Neuronal stem cell (in vitro differentiated cells): ENCODE results near the gene SYT8.
A peak's percentile ranks its signal among the peaks of the same experiment; 100 is the strongest.
"Not testable (repeated sequence)": the region's sequence is repeated elsewhere in the genome, so short reads cannot be mapped to it uniquely, and the experiment has no call there.

Source experiments
- DNase-seq: peaks from one replicate; pipeline ENCODE4 v3.0.0-alpha.2; 2013; ENCODE audit warnings: low spot score
- H2AFZ ChIP-seq: one replicate; pipeline ENCODE4 v1.6.1; 2013; ENCODE audit warnings: mild to moderate bottlenecking, low read length, inconsistent platforms
- H2AK5ac ChIP-seq: 2 replicates; pipeline ENCODE4 v1.6.1; 2013; ENCODE audit warnings: low read depth, mild to moderate bottlenecking, inconsistent platforms, low read length, moderate library complexity, mixed read lengths
- H2BK120ac ChIP-seq: 2 replicates; pipeline ENCODE4 v1.6.1; 2013; ENCODE audit warnings: low read depth, mild to moderate bottlenecking, inconsistent platforms, low read length, moderate library complexity, mixed read lengths
- H2BK12ac ChIP-seq: one replicate; pipeline ENCODE4 v1.6.1; 2013; ENCODE audit warnings: low read length, inconsistent platforms
- H2BK15ac ChIP-seq: 2 replicates; pipeline ENCODE4 v1.6.1; 2013; ENCODE audit warnings: mild to moderate bottlenecking, low read length, inconsistent platforms, mixed read lengths
- H2BK5ac ChIP-seq: one replicate; pipeline ENCODE4 v1.6.1; 2013; ENCODE audit warnings: inconsistent platforms, mild to moderate bottlenecking, low read length, moderate library complexity
- H3K14ac ChIP-seq: one replicate; pipeline ENCODE4 v1.6.1; 2013; ENCODE audit warnings: low read length, inconsistent platforms
- H3K18ac ChIP-seq: 2 replicates; pipeline ENCODE4 v1.6.1; 2013; ENCODE audit warnings: low read length, inconsistent platforms
- H3K23ac ChIP-seq: 2 replicates; pipeline ENCODE4 v1.6.1; 2013; ENCODE audit warnings: low read depth, mild to moderate bottlenecking, mixed read lengths, low read length, inconsistent platforms; ENCODE audit not compliant: poor library complexity
- H3K27ac ChIP-seq: replicated peaks from 3 replicates; pipeline ENCODE4 v1.5.1; 2013; ENCODE audit warnings: low read length, inconsistent platforms
- H3K27me3 ChIP-seq, 3 experiments: 2 replicates each; pipeline ENCODE4 v1.6.1; 2013; ENCODE audit warnings: low read length in 3 of 3, mild to moderate bottlenecking in 2 of 3, inconsistent platforms in 1 of 3, low read depth in 1 of 3, mixed read lengths in 1 of 3, moderate library complexity in 1 of 3; ENCODE audit not compliant: control insufficient read depth in 3 of 3, insufficient read depth in 3 of 3
- H3K36me3 ChIP-seq, 2 donors: replicated peaks in 1 of 2; 2 replicates each; pipeline ENCODE4 v1.6.1; 2013; ENCODE audit warnings: low read length in 2 of 2; ENCODE audit not compliant: control insufficient read depth in 2 of 2, insufficient read depth in 2 of 2
- H3K4ac ChIP-seq: 2 replicates; pipeline ENCODE4 v1.6.1; 2013; ENCODE audit warnings: inconsistent platforms, mild to moderate bottlenecking, low read length, moderate library complexity
- H3K4me1 ChIP-seq, 2 donors: 1 replicate in 1 of 2; 2 replicates in 1 of 2; pipeline ENCODE4 v1.6.1; 2013; ENCODE audit warnings: low read length in 2 of 2, low read depth in 1 of 2; ENCODE audit not compliant: control insufficient read depth in 2 of 2, insufficient read depth in 1 of 2
- H3K4me2 ChIP-seq: one replicate; pipeline ENCODE4 v1.6.1; 2013; ENCODE audit warnings: mild to moderate bottlenecking, low read length, inconsistent platforms; ENCODE audit not compliant: insufficient read depth, poor library complexity, severe bottlenecking
- H3K4me3 ChIP-seq, 2 donors: 2 replicates each; pipeline ENCODE4 v1.5.1; 2013; ENCODE audit warnings: low read length in 2 of 2, mild to moderate bottlenecking in 2 of 2, inconsistent platforms in 1 of 2, moderate library complexity in 1 of 2
- H3K79me1 ChIP-seq: one replicate; pipeline ENCODE4 v1.6.1; 2013; ENCODE audit warnings: low read depth, mild to moderate bottlenecking, inconsistent platforms, low read length, moderate library complexity
- H3K9ac ChIP-seq: one replicate; pipeline ENCODE4 v1.6.1; 2013; ENCODE audit warnings: mild to moderate bottlenecking, low read depth, low read length, inconsistent platforms; ENCODE audit not compliant: poor library complexity
- H3K9me3 ChIP-seq, 2 donors: replicated peaks in 1 of 2; 2 replicates each; pipeline versions ENCODE3 to v1.6.1; 2013; ENCODE audit warnings: low read length in 2 of 2, mild to moderate bottlenecking in 2 of 2, inconsistent platforms in 1 of 2, low read depth in 1 of 2, mixed read lengths in 1 of 2, moderate library complexity in 1 of 2; ENCODE audit not compliant: control insufficient read depth in 2 of 2, insufficient read depth in 1 of 2
- H4K8ac ChIP-seq: one replicate; pipeline ENCODE4 v1.6.1; 2013; ENCODE audit warnings: low read depth, mild to moderate bottlenecking, inconsistent platforms, low read length, moderate library complexity
- H4K91ac ChIP-seq: one replicate; pipeline ENCODE4 v1.6.1; 2013; ENCODE audit warnings: low read length, low read depth, mild to moderate bottlenecking, inconsistent platforms; ENCODE audit not compliant: poor library complexity
- WGBS, 2 donors: extraction: QIAGEN DNeasy Blood & Tissue Kit; methylation state at CpG; one replicate each; pipeline ENCODE4 v1.1.7; 2013; ENCODE audit warnings: missing lambda C conversion rate in 2 of 2, mixed read lengths in 1 of 2; ENCODE audit not compliant: insufficient read length in 2 of 2, insufficient replicate concordance in 1 of 2; ENCODE audit errors: extremely low coverage in 2 of 2; 5-methylcytosine and 5-hydroxymethylcytosine counted together

The SYT8 gene

DNA sequence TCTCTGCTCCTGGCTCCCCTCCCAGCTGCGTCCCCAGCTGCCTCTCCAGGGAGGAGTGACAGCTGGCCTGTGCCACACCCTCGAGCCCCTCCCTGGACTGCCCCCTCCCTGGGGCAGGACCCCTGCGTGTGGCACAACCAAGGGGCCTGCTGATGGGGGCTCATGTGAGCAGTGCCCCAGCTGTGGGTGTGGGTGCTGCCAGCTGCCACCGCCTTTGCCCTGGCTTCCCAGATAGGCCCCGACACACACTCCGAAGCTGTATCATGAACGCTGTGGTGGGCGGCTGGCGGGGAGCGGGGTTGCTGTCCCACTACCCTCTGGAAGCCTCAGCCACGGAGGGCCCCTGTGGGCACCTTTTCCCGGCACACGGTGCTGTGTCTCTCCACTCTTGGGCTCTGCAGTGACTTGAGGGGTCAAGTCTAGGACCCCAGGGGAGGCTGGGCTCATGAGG, 41.1 kb downstream of the SYT8 start:
- Histone ChIP-seq H3K14ac (peak overlapping the region; percentile 38), H2BK12ac (peak overlapping the region; percentile 90), H2BK15ac (peak overlapping the region; percentile 97), H3K18ac (peak overlapping the region; percentile 80), H2AK5ac (peak overlapping the region; percentile 94), H3K4me1 (peaks cover 9 to 18% of the 10 kb centered on the region in 2 donors)
- not testable (repeated sequence) for H3K9ac ChIP-seq, DNase-seq, H3K4ac ChIP-seq, H3K4me3 ChIP-seq, H2BK5ac ChIP-seq, H3K27me3 ChIP-seq, H3K23ac ChIP-seq, H3K79me1 ChIP-seq, H3K9me3 ChIP-seq, H3K4me2 ChIP-seq, H4K91ac ChIP-seq, H3K36me3 ChIP-seq, H4K8ac ChIP-seq, H2BK120ac ChIP-seq, H2AFZ ChIP-seq, H3K27ac ChIP-seq
- WGBS, 2 donors, result no CpG with 5 or more reads among the region's 13 CpGs

DNA sequence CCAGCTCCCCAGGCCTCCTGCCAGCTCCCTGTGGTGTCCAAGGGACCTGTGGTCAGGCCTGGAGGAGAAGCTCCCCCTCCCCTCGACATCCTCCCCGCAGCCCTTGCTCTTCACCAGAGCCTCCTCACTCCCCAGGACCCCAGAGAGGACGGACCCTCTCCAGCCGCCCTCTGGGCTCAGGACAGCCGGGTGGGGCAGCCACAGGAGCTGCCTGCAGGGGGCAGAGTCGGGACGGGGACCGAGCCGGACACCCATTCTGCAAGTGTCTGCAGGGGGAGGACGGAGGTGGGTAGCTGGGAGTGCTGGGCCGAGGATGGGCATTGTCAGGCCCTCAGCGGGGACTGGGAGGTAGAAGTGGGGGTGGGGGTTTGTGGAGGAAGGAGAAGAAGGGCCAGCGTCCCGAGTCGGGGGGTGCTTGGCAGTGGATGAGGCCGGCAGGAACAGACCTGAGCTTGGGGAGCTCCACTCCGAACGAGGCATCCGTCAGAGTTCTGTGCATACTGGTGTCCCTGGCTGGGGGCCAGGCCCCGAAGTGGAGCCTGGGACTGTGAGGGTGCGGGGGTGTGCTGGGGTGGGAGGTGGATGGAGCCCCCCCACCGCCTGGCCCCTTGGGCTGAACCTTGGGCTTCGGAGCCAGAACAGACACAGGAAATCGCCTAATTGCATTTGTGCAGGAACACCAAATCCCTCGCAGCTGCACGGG, 41.7 kb downstream of the SYT8 start:
- peak overlapping the region; percentile 38 for H3K14ac ChIP-seq
- no peak overlapping the region for H3K4me3 ChIP-seq
- H3K9me3 ChIP-seq, result no peaks in the 10 kb centered on the region
- no peak for DNase-seq
- no peaks in the 10 kb centered on the region for H3K27me3 ChIP-seq
- H3K4me2 ChIP-seq, result no peak overlapping the region
- H2BK120ac ChIP-seq, result no peak overlapping the region
- no peak overlapping the region for H4K91ac ChIP-seq
- H3K36me3 ChIP-seq, result no peaks in the 10 kb centered on the region
- no peak overlapping the region for H4K8ac ChIP-seq
- H3K9ac ChIP-seq, result no peak overlapping the region
- peaks cover 5 to 17% of the 10 kb centered on the region in 2 donors for H3K4me1 ChIP-seq
- no peaks in the 10 kb centered on the region for H3K79me1 ChIP-seq
- peak overlapping the region; percentile 35 for H2AFZ ChIP-seq
- no peak overlapping the region for H3K27ac ChIP-seq
- WGBS, 2 donors, result no CpG with 5 or more reads among the region's 26 CpGs
- peak overlapping the region; percentile 94 for H2AK5ac ChIP-seq
- peak overlapping the region; percentile 65 for H3K23ac ChIP-seq
- peak overlapping the region; percentile 80 for H3K18ac ChIP-seq
- peak overlapping the region; percentile 97 for H2BK15ac ChIP-seq
- no peak overlapping the region for H3K4ac ChIP-seq
- H2BK5ac ChIP-seq, result no peak overlapping the region
- peak overlapping the region; percentile 90 for H2BK12ac ChIP-seq

DNA sequence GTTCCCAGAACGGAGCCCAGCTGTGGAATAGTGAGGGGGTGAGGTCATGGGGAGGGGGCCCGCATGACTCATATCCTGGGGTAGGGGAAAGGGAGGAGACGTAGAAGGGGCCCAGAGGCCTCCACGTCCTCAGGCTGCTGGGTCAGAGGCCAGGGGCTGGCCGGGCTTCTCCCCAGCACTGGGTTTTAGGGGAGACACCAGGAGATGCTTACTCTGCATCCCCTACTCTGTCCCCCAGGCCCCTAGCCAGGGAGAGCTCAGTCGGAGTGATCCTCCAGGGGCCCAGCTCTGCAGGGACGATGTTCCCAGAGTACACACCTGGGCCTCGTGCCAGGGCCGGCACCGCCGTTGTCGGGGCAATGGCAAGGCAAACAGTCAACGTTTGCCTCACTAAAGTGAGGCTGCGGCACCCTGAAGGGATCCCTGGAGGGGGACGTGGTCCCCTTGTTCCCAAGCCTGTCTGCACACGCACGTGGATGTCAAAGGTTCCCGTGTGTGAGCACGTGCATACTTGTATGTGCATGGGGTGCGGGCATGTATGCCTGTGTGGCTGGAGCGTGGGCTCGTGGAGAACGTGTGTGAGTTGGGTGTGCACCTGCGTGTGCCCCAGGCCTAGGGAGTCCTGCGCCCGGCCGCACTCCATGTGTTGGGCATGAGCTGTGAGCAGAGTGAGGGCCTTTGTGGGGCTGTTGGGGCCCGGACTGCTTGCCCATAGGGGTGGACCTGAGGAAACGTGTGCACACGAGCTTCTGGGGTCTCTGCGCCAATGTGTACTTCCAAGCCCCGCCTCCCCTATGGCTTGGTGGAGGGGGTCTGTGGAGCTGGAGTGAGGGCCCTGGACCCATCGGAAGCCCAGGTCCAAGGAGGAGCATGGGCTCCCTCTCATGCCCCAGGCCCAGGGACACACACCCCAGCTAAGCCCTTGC, 42.7 kb downstream of the SYT8 start:
- no peak overlapping the region for H3K27ac ChIP-seq
- H4K8ac ChIP-seq, result peak overlapping the region; percentile 65
- H3K36me3 ChIP-seq, result no peaks in the 10 kb centered on the region
- peak overlapping the region; percentile 74 for H2BK15ac ChIP-seq
- peak overlapping the region; percentile 73 for H2BK12ac ChIP-seq
- H2BK120ac ChIP-seq, result peak overlapping the region; percentile 72
- H4K91ac ChIP-seq, result no peak overlapping the region
- H3K18ac ChIP-seq, result peak overlapping the region; percentile 65
- no peaks in the 10 kb centered on the region for H3K9me3 ChIP-seq
- H3K9ac ChIP-seq, result peak overlapping the region; percentile 70
- H3K14ac ChIP-seq, result no peak overlapping the region
- no peak overlapping the region for H3K4me2 ChIP-seq
- H3K4ac ChIP-seq, result peak overlapping the region; percentile 66
- no peaks in the 10 kb centered on the region for H3K27me3 ChIP-seq
- H2BK5ac ChIP-seq, result no peak overlapping the region
- H3K23ac ChIP-seq, result peak overlapping the region; percentile 65
- WGBS, 2 donors, result no CpG with 5 or more reads among the region's 33 CpGs
- H3K4me3 ChIP-seq, result no peak overlapping the region
- H2AK5ac ChIP-seq, result peak overlapping the region; percentile 95
- DNase-seq, result no peak
- H2AFZ ChIP-seq, result no peak overlapping the region
- H3K79me1 ChIP-seq, result no peaks in the 10 kb centered on the region
- H3K4me1 ChIP-seq, result peaks cover 5 to 17% of the 10 kb centered on the region in 2 donors
